HG03469 (cell line): Measurements from ENCODE around the gene THAP6.
A peak's percentile ranks its signal among the peaks of the same experiment; 100 is the strongest.
"Not testable (repeated sequence)": the region's sequence is repeated elsewhere in the genome, so short reads cannot be mapped to it uniquely, and the experiment has no call there.

Source experiments
- ATAC-seq: cut with Tn5 transposase; IDR thresholded peaks from one replicate; pipeline ENCODE4 v1.9.1; 2021; ENCODE audit warnings: mild to moderate bottlenecking, moderate library complexity, moderate number of reproducible peaks; ENCODE audit not compliant: unreplicated experiment

THAP6 gene

DNA sequence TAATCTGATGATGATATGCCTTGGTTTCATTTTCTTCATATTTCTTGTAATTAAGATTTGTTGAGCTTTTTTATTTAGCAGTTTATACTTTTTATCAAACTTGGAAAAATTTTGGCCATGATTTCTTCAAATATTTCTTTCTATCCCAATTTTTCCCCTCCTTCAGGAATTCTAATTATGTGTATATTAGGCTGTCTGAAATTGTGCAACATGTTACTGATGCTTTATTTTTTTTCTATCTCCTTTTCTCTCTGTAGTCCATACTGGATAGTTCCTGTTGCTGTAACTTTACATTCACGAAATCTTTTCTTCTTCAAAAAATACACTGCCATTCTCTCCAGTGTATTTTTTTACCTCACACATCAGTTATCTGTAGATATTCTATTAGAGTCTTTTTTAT lies 10.8 kb downstream of the THAP6 start:
- ATAC-seq: no peak

DNA sequence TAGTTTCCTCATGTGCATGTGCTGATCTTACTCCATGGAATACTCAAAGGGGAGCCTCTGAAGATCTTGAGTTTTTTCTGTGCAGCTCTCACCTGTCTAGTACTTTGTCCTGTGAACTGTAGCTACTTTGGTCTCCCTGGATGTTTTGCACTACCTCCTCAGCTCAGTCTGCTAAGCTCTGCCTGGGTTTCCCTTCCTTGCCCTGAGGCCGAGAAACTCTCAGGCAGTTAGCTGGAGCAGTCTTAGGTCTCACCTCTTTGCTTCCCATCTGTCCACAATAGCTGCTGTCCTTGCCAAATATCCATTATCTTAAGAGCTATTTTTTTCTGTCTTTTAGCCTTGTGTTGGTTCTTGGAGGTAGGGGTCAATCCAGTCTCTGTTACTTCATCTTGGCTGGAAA lies 11.6 kb downstream of the THAP6 start:
- ATAC-seq: no peak

DNA sequence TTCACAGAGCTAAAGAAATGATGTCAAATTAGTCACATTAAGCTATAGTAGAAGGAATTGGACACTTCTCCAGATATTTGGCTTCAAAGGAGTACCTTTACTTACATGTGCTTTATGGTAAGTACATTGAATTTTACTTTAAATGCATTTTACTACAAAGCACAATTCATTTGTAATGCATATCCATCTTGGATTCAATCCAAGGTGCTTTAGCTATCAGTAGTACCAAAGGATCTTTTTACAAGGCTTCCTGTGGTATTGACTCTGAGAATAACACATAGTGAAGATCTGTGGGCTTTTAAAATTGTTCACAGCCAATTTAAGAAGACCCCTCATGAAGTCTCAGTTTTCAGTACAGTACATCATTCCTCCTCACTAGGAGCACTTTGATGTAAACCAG lies 13.2 kb downstream of the THAP6 start:
- no peak for ATAC-seq

DNA sequence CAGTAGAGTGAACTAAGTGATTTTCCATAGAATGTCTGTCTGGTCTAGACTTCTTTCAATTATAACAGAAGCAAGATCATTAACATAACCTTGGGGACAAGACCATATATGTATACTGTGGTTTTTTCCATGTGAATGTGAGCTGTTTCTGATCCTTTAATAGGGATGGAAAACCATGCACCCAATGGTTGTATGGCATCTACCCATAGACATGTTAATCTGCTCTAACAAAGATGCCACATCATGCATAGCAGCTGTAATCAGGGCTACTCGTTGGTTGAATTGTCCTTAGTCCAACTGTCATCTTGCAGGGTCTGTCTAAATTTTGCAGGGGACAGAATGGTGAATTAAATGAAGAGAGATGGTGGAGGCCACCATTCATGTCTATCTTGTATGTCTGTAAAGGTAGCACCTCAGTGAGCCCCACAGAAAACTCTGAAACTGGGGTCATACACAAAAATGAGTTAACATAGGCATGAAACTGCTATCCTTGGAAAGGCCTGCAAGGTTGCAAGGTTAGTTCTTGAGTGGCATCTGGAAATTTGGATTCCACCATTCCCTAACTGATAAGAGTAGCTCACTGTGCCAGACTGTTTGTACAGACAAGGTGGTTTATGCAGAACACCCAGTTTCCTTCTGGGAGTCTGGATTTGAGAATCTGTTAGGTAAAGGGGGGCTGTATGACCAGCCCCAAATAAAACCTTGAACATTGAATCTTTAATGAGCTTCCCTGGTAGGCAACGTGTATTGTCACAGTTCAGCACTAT lies 16.5 kb downstream of the THAP6 start:
- ATAC-seq: no peak

DNA sequence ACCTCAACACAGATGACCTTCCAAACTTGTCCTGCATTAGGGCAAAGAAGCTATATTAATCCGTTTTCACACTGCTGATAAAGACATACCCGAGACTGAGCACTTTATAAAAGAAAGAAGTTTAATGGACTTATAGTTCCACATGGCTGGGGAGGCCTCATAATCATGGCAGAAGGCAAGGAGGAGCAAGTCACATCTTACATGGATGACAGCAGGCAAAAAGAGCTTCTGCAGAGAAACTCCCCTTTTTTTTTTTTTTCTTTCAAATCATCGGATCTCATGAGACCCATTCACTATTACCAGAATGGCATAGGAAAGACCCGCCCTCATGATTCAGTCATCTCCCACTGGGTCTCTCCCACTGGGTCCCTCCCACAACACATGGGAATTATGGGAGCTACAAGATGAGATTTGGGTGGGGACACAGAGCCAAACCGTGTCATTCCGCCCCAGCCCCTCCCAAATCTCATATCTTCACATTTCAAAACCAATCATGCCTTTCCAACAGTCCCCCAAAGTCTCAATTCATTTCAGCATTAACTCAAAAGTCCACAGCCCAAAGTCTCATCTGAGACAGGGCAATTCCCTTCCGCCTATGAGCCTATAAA lies 17.4 kb downstream of the THAP6 start:
- not testable (repeated sequence) for ATAC-seq

DNA sequence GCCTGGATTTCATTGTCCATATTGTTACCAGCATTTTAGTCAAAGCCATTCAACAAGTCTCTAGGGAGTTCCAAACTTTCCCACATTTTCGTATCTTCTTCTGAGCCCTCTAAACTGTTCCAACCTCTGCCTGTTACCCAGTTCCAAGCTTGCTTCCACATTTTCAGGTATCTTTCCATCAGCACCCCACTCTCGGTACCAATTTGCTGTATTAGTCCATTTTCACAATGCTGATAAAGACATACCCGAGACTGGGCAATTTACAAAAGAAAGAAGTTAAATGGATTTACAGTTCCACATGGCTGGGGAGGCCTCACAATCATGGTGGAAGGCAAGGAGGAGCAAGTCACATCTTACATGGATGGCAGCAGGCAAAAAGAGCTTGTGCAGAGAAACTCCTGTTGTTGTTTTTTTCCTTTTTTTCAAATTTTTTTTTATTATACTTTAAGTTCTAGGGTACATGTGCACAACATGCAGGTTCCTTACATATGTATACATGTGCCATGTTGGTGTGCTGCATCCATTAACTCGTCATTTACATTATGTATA lies 19.1 kb downstream of the THAP6 start:
- not testable (repeated sequence) for ATAC-seq

DNA sequence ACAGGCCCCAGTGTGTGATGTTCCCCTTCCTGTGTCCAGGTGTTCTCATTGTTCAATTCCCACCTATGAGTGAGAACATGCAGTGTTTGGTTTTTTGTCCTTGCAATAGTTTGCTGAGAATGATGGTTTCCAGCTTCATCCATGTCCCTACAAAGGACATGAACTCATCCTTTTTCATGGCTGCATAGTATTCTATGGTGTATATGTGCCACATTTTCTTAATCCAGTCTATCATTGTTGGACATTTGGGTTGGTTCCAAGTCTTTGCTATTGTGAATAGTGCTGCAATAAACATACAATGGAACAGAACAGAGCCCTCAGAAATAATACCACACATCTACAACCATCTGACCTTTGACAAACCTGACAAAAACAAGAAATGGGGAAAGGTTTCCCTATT lies 19.7 kb downstream of the THAP6 start:
- ATAC-seq: not testable (repeated sequence)

DNA sequence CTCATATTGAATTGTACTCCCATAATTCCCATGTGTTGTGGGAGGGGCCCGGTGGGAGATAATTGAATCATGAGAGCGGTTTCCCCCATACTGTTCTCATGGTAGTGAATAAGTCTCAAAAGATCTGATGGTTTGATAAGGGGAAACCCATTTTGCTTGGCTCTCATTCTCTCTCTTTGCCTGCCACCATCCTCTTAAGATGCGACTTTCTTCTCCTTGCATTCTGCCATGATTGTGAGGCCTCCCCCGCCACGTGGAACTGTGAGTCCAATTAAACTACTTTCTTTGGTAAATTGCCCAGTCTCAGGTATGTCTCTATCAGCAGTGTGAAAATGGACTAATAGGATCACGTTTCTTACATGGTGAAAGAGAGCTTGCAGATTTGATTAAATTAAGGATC lies 23.0 kb downstream of the THAP6 start:
- ATAC-seq: not testable (repeated sequence)

DNA sequence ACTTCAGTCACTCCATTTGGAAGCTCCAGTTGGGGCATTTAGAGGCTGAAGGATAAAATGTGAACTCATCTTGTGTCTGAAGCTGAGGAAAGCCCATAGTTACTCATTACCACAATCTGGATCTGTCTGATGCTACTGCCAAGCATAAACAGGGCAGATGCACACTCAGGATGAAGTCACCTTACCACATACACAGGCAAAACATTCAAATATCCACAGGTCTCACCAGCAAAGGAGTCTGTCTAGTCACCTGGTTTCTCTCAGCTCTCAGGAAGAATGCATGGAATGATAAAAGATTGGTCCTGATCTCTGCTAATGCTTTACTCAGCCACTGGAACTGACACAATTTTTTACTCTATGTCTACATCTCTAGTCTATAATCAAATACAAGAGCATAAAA lies 28.6 kb downstream of the THAP6 start:
- no peak for ATAC-seq

DNA sequence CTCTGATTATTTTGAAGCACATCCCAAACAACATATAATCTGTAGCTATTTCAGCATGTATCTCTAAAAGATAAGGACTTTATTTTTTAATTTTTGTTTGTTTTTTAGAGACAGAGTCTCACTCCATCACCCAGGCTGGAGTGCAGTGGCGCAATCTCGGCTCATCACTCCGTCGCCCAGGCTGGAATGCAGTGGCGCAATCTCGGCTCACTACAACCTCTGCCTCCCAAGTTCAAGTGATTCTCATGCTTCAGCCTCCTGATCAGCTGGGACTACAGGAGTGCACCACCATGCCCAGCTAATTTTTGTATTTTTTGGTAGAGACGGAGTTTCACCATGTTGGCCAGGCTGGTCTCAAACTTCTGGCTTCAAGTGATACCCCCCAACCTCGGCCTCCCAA lies 29.9 kb downstream of the THAP6 start:
- not testable (repeated sequence) for ATAC-seq

DNA sequence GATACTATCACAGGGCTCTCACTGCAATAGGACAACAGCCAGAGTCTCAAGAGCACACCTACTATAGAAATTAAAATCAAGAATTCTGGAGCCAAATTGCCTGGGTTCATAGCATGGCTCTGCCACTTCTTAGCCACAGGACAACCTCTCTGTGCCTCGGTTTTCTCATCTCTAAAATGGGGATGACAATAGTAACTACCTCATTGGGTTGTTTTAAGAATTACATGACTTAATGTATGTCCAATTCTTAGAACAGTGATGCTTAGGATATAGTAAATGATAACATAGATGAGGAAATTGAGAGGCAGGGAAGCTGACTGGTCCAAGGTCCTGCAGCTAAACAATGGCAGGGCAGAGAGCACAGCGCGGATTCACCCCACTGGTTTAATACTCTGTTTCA lies 30.6 kb downstream of the THAP6 start:
- no peak for ATAC-seq

DNA sequence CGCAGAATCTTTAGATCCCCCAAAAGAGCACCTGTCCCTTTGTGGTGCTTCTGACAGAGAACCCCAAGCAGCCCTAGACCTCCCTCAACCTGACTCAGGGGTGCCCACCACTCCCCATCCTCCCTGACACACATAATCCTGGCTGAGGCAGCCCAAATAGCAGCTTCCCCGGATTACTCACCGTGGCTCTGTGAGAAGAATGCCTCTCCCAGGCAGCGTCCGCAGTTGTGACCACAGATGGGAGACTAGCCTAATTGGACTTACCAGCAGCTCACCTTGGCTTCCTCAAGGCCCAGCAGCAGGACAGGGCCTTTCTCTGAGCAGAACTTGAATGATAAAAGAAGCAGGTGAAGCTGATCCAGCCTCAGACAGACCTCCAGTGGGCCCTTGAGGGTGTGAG lies 31.3 kb downstream of the THAP6 start:
- no peak for ATAC-seq

DNA sequence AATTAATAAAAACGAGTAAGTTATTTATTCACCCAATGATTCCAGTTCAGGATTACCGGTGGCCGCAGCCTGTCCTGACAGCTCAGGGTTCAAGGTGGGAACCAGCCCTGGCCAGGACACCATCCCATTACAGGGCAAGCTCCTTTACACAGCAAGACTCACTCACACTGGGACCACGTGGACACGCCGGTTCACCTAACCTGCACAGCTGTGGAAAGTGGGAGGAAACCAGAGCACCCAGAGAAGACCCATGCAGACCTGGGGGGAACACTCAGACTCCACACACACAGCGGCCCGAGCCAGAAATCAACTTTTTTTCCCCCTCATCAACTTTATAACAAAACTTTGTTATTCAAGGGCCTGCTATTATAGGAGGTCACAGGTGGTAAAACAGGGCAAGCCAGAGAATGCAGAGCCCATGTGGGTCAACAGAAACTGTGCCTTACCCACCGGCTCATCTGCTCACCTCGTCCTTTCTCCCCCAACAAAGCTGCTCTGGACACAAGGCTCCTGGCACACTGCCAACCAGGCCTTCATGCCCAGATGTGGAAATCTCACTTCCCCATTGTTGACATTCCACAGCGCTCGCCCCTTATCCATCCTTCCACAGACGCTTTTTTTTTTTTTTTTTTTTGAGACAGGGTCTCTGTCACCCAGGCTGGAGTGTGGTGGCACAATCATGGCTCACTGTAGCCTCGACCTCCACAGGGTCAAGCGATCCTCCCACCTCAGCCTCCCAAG lies 33.5 kb downstream of the THAP6 start:
- ATAC-seq: no peak

DNA sequence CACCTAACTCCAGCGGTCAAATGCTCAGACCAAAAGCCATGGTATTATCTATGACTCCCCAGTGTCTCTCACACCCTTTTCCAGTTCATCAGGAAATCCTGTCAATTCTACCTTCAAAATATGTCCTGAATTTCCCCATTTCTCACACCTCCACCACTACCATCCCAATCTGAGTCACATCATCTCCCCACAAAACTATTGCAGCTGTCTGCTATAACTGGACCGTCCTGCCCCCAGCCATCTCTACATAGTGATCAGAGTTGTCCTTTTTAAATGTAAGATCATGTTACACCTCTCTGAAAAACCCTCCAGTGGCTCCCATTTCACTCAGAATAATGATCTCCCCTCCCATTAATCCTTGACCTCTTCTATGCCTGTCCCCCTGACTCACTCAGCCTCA lies 34.7 kb downstream of the THAP6 start:
- ATAC-seq: no peak

DNA sequence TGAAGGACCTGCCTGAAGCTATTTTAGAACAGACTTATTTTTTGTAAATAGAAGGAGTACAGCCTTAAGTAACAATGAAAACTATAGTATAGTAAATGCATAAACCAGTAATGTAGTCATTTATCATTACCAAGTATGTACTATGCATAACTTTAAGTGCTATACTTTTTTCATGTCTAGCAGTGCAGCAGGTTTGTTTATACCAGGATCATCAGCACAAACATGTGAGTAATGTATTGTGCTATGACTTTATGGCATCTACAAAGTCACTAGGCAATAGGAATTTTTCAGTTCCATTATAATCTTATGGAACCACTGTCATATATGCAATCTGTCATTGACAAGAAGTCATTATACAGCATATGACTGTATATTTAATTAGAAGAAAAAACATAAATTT lies 38.2 kb downstream of the THAP6 start:
- ATAC-seq: no peak

DNA sequence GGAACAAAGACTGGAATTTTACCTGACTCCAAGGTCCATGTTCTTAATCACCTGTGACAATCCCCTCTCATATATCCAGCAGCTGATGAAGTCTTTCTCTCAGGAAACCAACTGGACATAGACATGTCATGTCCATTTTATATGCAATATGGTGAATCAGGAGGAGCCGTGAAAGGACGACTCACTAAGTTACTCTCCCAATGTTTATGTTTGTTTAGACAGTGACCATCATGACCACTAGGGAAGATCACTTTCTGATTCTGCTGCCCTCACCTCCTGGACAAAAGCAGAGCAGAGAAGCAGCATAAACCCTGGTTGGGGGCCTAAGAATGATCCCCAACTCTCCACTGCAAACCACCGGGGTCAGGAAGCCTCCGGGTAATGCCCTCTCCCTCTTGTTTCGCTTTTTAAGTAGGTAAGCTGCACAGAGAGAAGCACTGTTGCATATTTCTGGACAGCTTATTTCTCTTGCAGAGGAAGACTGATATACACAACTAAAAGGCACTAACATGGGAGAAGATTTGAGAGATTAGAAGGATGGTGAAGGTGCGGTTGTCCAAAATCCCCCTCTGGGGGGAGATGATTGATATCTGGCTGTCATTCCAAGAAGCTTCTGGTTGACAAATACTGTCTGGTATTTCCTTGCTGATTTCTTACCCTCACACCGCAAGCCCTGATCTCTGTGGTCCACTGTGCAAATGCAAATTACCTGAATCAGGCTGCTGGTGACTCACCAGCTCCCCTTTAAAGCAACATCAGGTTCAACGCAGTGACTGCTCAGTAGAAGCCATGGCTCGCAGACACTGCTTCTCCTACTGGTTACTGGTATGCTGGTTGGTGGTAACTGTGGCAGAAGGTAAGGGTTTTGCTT lies 41.3 kb downstream of the THAP6 start, which contains the start of gene ODAPH:
ODAPH (plus strand) TSS at position 773 of the 871 bp plus-strand sequence; CDS start at position 790, 17 bp downstream.
- ATAC-seq: peak; percentile 98

DNA sequence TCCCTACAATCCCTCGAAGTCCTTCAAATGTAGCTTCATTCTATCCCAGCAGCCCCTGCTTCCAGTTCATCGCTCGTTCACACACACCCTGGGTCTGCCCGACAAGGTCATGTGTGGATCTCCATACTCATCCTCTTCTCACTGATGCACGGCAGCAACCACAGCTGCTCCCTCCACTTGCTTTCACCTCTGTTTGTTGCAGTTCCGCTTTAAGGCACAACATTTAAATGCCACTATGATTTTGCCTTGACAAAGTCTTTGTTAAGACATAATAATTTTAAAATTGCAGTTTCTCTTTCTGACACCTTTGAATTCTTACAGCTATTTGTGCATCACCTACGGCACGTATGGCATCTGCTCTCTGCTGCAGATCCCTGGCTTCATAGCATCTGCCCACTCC lies 43.4 kb downstream of the THAP6 start:
- ATAC-seq: no peak

DNA sequence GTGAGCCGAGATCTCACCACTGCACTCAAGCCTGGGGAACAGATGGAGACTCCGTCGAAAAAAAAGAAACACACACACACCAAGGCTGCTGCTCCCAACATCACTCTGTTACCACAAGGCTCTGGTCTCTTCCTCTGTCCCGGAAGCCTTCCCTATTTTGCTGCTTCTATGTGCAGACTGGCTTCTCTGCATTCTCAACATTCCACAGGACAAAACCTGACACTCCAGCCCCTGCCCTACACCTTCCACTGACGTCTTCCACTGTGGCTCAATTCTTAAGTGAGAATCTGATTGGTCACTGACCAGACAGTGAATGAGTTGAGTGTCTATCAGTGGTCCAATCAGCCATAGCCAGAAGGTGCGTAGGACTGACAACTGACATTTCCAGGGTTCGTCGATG lies 47.5 kb downstream of the THAP6 start:
- ATAC-seq: no peak

DNA sequence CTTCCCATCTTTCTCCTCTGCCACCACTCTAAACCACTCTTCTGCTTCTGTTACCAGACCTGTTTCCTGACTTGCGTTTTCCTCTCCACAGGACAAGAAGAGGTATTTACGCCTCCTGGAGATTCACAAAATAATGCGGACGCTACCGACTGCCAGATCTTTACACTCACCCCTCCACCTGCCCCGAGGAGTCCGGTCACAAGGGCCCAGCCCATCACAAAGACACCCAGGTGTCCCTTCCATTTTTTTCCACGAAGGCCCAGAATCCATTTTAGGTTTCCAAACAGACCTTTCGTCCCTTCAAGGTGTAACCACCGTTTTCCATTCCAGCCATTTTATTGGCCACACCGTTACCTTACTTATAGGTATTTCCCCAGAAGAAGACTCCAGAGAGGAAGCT lies 49.8 kb downstream of the THAP6 start:
- ATAC-seq: no peak

DNA sequence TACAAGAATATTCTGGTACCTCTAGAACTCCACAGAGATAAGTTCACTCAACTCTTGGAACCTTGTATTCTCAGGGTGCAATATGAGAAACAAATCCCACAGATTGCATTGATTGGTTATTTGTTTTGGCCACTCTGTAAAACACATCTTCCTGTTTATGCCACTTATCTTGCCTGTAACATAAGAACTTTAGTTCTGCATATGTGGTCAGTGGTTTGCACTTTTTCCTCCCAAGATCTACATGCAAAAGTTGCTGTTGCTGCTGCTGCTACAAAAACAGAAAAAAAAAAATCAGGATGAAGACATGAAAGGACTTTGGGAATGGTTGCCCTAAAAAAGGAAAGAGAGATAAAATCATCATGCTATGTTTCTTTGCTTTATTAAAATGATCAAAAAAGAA lies 51.2 kb downstream of the THAP6 start:
- no peak for ATAC-seq

DNA sequence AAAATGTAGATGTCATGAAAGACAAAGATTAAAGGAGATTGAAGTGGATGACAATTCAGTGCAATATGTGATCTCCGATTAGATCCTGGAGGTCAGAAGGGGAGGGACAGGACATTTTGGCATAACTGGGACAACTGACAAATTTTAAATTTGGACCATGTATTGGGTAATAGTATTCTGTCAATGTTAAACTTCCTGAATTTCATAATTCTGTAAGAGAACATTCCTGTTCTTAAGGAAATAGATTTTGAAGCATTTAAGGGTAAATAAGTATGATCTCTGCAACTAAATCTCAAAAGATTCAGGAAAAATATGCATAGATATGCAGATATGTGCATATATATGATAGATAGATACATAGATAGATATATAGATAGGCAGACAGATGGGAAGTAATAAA lies 52.6 kb downstream of the THAP6 start:
- no peak for ATAC-seq
